Amniotic epithelial cell (primary cell): ENCODE measurements around the gene PLAGL1.
"Not testable (repeated sequence)": the region's sequence is repeated elsewhere in the genome, so short reads cannot be mapped to it uniquely, and the experiment has no call there.

Source experiments
- DNase-seq: peaks from one replicate; pipeline ENCODE4 v3.0.0-alpha.2; 2010; ENCODE audit warnings: low read depth

Gene PLAGL1, protein sequence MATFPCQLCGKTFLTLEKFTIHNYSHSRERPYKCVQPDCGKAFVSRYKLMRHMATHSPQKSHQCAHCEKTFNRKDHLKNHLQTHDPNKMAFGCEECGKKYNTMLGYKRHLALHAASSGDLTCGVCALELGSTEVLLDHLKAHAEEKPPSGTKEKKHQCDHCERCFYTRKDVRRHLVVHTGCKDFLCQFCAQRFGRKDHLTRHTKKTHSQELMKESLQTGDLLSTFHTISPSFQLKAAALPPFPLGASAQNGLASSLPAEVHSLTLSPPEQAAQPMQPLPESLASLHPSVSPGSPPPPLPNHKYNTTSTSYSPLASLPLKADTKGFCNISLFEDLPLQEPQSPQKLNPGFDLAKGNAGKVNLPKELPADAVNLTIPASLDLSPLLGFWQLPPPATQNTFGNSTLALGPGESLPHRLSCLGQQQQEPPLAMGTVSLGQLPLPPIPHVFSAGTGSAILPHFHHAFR

DNA sequence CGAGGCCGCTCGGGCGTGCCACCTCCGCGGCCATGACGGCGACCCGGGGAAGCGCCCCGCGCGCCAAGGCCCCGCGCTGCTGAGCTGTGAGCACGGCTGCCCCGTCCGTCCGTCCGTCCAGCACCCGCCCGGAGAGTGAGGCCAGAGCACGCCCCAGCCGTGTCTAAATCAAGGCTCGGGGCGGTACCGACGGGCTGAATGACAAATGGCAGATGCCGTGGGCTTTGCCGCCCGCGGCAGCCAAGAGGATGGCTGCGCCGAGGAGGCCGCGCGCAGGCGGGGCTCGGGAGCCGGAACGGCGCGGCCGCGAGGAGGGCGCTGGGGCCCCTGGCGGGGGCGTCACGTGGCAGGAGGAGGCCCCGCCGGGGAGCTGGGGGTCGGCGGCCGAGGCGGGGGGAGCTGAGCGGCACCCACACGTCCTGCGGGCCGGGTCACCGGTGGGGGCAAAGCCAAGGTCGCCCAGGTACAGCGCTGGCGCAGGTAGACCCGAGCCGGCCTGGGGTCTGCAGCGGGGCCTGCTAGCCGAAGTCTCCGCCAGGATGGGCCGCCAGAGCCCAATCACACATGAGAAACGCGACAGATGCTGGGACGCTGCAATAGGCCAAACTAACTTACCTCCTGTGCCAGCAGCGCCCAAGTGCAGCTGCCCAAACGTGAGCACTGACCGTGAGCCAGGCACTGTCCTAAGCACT is at the start of gene PLAGL1:
TSS of gene PLAGL1 (minus strand) at position 140 of the 692 bp plus-strand sequence. CDS start 60,123 bp downstream, outside the sequence.
- peak; percentile 68 for DNase-seq

DNA sequence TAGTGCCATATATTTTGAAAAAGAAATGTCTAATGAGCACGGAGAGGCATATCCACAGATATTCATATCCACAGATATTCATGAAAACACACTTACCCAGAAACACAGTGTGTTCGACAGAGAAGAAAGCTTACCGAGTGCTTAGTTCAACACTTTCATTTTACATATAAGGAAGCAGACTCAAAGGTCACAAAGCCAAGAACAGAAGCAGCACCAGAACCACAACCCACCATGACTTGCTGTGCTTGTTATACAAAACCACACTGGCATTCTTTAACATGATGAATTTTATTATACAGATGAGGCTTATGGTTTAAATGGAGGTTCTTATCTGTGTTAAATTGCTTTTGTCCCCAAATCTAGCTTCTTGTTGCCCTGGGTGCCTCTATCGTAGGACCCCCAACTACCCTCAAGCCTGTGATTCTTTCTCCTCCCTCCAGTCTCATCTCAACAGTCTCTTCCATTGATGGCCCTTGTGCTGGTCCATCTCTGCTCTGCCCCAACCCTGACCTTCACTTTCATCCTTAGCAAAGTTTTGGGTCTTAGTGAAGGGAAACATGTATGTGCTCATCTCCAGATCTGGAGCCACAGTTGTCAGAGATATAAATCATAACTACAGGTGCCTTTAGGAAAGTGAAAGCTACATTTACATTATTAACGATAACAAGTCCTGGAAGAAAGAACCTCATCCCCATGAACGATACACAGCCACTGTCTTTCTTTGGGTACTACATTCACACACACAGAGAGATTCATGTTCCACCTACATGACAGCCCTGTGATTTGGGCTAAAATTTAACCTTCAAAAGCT is 47.3 kb upstream of the PLAGL1 start:
- peak; percentile 36 for DNase-seq

DNA sequence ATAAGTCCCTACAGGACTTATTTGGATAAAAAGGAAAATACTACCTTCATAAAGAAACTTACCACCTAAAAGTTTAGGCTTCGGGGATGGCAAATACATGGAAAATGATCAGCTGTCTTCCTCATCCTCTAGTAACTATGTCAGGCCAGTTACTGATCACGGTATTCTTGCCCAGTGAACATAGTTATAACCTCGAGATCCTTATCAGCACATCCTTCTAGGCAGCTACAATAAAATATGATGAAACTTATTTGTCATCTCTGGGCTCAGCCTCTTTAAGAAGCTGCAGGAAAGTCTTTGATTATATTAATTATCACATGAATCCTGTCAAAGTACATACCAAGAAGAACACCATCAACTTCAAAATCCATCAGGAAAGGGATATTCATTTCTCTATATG is 45.5 kb upstream of the PLAGL1 start:
- no peak for DNase-seq

DNA sequence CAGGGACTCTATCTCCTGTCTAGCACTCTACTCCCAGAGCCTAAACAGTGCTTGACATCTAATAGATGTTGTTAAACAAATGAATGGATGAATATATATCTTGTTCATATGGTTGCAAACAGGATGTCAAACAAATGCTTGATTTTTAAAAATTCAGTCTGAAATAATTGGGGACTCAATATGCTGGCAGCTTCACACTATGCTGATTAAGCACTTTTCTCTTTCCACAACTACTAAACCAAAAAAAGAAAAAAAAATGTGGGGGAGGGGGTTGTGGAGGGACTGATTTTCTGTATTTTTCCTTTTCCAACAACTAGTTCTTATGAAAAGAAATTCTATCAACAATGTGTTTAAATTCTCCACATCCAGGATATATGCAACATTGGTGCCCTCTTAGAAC is 44.4 kb upstream of the PLAGL1 start:
- DNase-seq = no peak

DNA sequence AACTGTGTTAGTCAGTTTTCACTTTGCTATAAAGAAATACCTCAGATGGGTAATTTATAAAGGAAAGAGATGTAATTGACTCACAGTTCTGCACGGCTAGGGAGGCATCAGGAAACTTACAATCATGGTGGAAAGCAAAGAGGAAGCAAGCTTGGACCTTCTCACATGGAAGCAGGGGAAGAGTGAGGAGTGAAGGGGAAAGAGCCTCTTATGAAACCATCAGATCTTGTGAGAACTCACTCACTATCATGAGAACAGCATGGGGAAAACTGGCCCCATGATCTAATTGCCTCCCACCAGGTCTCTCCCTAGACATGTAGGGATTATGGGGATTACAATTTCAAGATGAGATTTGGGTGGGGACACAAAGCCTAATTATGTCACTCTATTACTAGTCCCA is 41.3 kb upstream of the PLAGL1 start:
- no peak for DNase-seq

DNA sequence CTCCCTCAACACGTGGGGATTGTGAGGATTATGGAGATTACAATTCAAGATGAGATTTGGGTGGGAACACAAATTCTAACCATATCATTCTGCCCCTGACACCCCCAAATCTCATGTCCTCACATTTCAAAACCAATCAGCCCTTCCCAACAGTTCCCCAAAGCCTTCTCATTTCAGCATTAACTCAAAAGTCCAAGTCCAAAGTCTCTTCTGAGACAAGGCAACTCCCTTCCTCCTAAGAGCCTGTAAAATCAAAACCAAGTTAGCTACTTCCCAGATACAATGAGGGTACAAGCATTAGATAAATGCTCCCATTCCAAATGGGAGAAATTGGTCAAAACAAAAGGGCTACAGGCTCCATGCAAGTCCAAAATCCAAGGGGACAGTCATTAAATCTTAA is 39.6 kb upstream of the PLAGL1 start:
- DNase-seq = no peak

DNA sequence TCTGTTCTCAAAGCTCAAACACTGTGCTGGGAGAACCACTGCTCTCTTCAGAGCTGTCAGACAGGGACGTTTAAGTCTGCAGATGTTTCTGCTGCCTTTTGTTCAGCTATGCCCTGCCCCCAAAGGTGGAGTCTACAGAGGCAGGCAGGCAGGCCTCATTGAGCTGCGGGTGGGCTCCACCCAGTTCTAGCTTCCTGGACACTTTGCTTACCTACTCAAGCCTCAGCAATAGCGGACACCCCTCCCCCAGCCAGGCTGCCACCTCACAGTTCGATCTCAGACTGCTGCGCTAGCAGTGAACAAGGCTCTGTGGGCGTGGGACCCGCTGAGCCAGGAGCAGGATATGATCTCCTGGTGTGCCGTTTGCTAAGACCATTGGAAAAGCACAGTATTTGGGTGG is 38.6 kb upstream of the PLAGL1 start:
- not testable (repeated sequence) for DNase-seq

DNA sequence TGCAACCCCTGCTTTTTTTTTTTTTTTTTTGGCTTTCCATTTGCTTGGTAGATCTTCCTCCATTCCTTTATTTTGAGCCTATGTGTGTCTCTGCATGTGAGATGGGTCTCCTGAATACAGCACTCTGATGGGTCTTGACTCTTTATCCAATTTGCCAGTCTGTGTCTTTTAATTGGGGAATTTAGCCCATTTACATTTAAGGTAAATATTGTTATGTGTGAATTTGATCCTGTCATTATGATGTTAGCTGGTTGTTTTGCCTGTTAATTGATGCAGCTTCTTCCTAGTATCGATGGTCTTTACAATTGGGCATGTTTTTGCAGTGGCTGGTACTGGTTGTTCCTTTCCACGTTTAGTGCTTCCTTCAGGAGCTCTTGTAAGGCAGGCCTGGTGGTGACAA is 36.9 kb upstream of the PLAGL1 start:
- DNase-seq = not testable (repeated sequence)

DNA sequence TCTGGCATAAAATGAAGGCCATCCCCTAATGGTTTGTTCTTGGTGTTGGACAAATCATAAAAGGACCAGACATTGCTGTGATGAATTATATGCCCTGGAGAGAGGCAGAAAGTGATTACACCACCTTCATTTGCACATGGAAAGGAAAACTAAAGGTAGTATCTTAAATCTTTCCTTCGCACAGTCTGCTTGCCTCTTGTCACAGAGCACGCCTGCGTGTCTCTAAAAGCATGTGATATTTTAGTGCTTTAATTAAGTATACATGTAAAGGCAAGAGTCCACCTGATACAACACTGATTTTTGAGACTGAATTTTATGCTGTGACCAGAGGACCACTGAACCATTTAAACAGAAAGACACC is 28.8 kb upstream of the PLAGL1 start:
- DNase-seq = no peak

DNA sequence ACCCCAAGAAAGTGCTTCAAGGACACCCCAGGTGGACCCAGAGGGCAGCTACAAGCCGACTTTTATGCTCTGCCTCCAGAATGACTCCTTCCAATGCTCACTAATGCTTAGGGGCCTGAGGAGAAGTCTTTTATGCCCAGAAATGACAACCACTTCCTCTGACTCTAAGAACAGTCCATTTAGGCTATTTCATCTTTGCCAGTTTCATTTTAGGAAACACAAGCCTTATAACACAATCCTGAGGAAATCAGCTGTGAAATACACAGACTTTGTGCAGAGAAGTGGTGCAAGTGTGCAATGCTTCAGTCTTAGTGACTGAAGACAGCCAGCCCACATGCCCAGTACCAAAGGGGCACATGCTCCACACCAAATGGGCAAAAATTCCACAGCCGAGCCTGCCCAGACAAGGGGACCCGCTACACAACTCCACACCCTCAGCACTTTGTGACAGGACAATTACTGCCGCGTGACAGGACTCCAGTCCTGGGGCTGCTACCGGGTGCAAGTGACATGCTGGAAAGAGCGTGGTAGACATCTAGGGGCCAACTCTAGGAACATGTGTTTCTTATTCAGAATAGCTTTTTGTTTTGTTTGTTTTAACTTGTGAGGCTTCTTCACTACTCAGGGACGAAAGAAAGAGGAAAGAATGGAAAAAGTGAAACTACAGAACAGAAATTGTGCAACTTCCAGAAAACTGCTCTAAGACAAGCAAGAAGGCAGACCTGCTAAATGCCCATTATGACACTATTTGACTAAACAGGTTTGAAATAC is 28.2 kb upstream of the PLAGL1 start:
- peak; percentile 42 for DNase-seq

DNA sequence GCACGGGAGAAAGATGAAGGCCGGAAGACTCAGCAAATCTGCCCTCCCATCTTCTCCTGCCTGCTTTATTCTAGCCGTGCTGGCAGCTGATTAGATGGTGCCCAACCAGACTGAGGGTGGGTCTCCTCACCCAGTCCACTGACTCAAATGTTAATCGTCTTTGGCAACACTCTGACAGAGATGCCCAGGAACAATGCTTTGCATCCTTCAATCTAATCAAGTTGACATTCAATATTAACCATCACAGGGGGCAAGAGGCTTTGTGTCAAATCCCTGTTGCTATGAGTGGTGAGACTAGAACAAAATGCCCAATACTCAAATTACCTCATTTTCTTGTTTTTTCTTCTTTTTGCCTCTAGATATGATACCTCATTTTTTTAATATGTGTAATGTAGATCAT is 27.4 kb upstream of the PLAGL1 start:
- DNase-seq = no peak

DNA sequence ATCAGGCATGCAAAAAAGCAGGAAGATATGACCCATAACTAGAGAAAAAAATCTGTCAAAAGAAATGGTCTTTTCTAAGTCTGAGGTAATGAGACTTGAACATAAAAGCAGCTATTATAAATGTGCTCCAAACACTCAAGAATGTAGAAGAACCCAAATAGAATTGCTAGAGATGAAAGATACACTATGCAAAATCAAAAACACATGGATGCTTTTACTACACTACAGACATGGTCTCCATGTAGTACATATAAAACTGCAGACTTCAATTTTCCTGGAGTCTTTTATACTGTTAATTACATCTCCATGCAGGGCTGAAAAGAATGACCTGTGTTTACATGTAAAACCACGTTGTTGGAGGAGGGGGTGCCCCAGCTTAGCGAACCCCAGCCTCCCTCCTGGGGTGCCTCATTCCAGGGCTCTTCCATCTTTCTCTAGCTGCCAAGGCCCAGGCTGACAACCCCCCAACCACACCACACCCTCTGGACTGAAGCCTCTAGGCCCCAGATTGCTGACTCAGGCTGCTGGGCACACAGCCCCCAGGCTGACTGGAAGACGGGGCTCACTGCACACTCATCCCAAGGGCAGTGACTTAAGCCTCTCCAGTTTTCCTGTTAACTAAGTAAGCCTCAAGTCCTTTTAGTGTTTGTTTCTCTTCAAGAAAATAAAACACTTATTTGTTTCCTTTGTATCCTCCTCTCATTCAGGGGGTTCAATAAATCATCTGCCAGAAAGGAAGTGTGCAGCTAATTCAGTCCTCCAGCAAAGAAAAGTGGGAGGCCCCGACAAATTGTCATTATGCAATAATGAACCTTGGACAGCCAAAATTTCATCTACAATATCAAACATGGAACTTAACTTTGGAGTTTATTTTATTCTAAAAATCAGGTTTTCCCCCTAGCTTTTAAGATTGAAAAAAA is 26.0 kb upstream of the PLAGL1 start:
- DNase-seq = peak; percentile 54

DNA sequence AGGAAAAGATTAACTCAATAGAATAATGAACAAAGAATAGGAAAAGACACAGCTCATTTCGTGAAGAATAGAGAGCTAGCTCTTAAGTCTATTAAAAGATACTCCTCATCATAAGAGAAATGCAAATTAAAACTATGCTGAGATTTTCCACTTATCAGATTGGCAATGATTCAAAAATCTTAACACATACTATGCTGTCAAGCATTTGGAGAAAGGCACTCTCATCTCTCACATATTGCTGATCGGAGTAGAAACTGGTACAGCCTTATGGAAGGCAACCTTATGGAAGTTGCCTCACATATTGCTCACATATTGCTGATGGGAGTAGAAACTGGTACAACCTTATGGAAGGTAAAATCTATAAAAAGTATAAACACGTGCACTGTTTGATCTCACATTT is 21.4 kb upstream of the PLAGL1 start:
- DNase-seq = no peak

DNA sequence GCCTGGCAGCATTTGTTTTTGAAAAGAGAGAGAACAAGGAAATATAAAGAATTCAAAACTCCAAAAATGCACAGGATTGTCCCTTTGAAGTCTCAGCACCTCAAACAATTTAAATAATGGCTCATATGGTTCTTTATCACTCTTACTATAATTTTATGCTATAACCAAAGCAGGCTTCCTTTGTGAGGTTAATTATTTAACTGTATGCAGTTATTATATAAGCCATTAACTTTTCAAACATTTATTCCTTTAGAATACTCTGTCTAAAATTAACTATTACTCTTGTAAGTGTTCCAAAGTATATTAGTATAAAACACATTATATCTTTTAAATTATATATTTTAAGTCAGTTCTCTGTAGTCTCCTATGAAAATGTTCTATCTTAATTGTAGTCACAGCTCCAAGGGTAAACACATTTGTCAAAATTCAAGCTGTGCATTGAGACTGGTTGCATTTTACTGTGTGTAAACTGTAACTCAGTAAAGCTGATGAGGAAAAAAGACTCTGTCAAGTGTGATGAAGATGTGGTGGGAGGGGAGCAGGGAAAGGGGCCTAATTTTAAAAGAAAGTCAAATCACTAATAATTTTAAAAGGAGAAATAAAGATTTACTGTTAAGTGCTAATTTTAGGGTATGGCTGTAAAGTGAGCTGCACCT is 20.0 kb upstream of the PLAGL1 start:
- DNase-seq = no peak

DNA sequence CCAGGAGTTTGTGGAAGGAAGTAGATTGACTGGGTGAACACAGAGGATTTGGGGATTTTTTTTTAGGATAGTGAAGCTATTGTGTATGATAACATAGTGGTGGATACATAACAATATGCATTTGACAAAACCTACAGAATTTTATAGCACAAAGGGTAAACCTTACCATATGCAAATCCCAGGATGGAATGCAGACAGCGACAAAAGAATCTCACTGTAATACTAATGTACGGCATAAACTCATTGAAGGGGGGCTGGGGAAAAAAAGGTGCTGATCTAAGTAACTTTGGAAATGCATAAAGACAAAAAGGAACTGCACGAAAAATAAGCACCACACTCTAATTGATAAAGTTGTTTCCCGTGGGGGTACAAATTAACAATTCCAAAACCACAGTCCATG is 15.2 kb upstream of the PLAGL1 start:
- DNase-seq = no peak

DNA sequence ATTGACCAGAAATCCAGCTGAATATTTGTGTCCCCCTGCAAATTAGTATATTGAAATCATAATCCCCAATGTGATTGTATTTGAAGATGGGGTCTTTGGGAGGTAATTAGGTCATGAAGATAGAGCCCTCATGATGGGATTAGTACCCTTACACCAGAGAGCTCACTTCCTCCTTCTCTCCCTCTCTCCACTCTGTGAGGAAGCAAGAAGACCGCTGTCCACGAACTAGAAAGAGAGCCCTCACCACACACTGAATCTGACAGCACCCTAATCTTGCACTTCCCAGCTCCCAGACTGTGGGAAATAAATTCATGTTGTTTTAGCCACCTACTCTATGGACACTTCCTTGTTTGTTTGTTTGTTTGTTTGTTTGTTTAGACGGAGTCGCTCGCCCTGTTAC is 11.9 kb upstream of the PLAGL1 start:
- DNase-seq = no peak

DNA sequence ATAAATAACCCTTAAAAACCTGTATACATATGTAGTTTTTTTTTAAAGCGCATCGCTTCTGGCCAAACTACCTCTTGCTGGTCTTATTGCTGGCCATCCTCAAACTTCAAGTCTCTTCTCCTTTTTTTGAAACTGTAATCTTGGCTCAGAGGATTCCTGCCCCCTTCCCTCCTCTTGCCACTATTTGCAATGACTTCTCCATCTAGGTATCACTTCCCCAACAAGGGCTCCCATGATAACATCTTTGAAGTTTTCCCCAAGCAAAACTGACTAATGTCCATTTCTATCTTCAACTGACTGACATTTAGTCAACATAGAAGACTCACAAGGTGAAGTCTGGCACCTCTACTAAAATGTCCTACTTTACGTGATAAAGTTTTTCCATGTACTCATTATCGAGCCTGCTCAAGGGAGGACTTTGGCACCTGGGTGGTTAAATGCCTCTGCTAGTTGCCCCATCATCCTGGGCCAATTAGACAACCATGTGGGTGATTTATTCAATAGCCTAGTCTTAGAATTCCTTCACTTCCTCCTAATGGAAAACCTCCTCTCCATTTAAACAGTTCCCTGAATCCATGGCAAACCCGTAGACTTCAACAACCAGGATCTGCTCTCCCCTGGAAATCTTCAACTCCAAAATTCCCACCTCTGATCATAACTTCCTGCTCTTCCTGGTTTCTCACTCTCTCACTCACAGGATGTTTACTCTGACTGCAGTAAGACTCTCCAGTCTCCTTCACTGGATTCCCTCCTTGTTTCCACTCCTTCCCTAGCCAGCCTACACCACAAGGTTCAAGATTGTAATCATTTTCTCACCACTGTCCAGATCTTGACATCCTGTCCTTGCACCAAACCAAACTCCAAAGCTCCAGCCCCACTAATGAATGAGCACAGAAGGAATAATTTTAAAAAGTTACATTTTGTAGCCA is 9.4 kb upstream of the PLAGL1 start:
- DNase-seq = no peak

DNA sequence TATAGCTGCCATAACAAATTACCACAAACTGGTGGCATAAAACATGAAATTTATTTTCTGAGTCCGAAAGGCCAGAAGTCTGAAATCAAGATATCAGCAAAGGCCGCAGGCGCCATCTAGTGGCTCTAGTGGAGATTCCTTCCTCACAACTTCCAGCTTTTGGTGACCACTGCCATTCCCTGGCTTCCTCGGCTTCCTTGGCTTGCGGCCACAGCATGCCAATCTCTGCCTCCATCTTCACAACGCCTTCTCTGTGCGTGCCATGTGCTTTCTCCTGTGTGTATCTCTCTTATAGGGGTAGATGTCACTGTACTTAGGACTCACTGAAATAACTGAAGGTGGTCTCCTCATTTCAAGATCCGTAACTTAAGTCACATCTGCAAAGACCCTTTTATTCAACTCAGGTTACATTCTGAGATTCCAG is 5.4 kb upstream of the PLAGL1 start:
- DNase-seq = peak; percentile 71

DNA sequence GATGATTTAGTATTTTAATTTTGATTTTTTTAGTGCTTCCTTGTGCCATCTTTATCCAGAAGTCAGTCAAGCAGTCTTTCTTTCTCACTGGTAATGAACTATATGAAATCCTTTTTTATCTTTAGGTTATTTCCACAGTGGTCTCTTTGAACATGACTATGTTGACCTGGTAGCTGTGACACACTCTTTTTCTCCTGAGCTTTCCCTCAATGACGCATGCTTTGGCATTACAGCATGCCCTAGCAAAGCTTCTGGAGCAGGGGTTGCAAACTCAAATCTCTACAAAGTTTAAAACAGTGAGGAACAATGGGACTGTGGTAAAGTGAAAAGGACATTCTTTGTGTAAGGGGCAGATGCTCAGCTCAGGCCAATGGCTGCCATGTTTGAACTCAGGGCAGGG is 4.5 kb upstream of the PLAGL1 start:
- peak; percentile 80 for DNase-seq
